ENCODE results near the gene CCZ1.
"Not testable (repeated sequence)": the region's sequence is repeated elsewhere in the genome, so short reads cannot be mapped to it uniquely, and the experiment has no call there.

CCZ1 gene

GRCh38 chr7:5898480-5899224, at the start of gene CCZ1:
TSS of gene CCZ1 (plus strand) at chr7:5898733. CDS start at chr7:5898800, 67 bp downstream.
- DNase-seq, result peak; percentile 74 to 79

DNA sequence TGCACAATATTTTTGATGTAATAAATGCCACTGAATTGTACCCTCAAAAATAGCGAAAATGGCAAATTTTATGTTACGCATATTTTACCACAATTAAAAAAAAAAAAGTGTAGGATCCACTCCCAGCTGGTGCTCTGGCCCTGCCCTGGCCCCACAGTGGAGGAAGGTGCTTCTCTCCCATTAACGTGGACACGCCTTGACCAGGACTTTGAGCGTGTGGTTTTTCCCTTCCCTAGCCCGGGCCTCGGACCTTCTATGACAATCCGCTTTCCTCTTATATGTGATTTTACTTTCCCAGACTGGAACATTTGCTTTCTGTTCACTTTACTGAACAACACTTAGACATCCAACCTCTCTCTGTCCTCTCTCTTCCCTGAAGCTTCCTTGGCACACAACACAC, 47.6 kb upstream of the CCZ1 start:
- DNase-seq, result no peak

GRCh38 chr7:5854738-5855137, 43.8 kb upstream of the CCZ1 start:
- DNase-seq, result no peak

DNA sequence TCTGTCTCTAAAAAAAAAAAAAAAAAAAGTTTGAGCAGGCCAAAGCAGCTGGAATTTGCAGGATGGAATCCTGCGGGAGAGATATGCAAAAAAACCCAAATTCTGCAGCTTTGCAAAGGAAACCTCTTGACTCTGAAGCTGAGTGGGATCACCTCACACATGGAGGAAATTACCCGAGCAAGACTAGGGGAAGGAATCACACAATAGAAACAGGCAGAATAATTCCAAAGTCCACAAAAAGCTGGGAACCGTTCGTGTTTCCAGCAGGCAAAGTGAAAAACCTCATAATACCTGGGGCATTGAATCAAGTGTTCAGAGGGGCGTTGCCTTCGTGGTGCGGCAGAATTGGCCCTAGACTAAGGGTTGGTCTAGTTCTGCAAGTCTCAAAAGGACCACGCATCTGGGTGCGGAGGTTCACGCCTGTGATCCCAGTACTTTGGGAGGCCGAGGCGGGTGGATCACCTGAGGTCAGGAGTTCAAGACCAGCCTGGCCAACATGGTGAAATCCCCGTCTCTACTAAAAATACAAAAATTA, 41.4 kb upstream of the CCZ1 start:
- not testable (repeated sequence) for DNase-seq

- DNase-seq, result peak; percentile 54 to 82
Measured at GRCh38 chr7:5858494-5858893, 40.0 kb upstream of the CCZ1 start.

DNA sequence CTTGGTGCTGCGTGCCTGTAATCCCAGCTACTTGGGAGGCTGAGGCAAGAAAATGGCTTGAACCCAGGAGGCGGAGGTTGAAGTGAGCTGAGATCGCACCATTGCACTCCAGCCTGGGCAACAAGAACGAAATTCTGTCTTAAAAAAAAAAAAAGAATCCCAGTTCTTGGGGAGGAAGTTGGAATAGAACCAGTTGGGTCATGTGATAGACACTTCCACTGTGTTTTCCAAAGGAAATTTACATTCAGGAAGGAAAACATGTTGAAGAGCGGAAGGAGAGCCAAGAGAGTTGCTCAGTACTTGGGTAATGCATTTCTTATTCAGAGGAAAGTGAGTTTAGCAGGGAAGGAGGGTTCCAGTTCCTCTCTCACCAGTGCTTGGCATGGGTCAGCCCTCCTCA, 37.3 kb upstream of the CCZ1 start:
- not testable (repeated sequence) for DNase-seq

GRCh38 chr7:5862753-5863366, 35.7 kb upstream of the CCZ1 start:
- DNase-seq, result not testable (repeated sequence)

DNA sequence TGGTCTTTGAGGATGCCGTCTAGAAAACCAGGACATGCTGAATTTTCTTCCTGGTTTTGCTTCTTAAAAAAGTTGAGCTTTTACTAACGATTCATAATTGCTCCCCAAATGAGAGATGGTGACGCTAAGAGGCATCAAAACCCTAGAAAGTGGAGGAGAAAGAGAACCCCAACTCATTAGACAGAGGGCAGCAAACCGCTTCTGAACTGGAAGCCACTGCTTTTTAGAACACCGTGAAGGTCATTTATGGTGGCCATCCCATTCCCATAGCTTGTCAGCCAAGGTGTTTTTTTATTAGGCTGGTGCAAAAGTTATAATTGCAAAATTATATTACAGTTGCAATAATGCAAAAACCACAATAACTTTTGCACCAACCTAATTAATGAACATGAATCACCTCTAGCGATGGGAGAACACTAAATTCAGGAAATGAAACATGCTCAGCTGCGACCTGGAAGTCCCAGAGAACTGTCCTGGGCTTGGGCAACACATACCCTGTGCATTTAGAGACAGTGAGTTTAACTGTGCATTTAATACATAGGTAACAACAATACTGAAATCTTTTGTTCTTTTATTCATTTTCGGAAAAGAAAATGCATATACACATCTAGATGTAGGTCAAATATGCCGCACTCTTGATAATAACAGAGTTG, 33.1 kb upstream of the CCZ1 start:
- not testable (repeated sequence) for DNase-seq

DNA sequence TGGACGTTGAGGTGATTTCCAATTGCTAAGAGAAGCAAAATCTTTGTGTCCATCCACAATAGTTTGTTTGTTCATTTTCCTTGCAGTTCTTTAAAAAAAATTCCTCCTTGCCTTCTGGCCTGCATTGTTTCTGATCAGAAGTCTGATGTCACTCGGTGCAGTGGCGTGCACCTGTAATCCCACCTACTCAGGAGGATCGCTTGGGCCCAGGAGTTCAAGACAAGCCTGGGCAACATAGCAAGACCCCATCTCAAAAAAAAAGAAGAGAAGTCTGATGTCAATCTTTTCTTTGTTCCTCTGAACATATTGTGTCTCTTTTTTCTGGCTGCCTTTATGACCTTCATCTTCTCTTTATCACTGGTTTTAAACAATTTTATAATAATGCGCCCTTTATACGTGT, 31.5 kb upstream of the CCZ1 start:
- no peak for DNase-seq

DNA sequence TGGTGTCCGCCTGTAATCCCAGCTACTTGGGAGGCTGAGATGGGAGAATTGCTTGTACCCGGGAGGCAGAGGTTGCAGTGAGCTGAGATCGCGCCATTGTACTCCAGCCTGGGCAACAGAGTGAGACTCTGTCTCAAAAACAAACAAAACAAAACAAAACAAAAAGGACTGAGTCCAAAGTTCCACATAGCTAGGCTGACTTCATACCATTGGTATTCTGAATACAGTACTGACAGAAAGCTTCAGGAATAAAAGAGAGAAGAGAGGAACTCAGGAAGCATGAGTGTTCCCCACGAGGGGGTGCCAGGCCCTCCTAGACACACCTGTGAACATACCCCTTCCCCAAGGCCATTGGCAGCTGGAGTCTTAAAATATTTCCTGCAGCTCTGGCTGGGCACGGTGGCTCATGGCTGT, 29.6 kb upstream of the CCZ1 start:
- not testable (repeated sequence) for DNase-seq

GRCh38 chr7:5869691-5870090, 28.8 kb upstream of the CCZ1 start:
- DNase-seq, result no peak

GRCh38 chr7:5870311-5870710, 28.2 kb upstream of the CCZ1 start:
- DNase-seq, result no peak

- DNase-seq, result no peak
Measured at GRCh38 chr7:5872326-5872725, 26.2 kb upstream of the CCZ1 start.

GRCh38 chr7:5879591-5879990, 18.9 kb upstream of the CCZ1 start:
- DNase-seq, result not testable (repeated sequence)

- not testable (repeated sequence) for DNase-seq
Measured at GRCh38 chr7:5880106-5880505, 18.4 kb upstream of the CCZ1 start.

DNA sequence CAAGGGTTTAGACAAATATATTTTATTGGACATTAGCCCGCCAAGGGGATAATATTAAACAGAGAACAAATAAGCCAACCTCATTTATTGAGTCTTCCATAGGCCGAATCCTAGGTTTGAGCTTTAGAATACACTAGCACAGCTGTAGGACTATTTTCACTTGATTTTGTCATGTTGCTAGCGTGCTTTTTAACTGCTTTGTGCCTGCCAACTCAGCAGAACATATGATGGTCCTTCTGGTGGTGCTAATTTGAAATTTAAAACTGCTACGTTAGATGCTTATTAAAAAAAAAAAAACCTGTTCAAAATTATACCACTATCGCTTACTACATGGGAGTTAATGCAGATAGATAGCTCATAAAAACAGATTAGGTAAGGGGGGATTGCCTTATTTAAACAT, 14.1 kb upstream of the CCZ1 start:
- DNase-seq, result not testable (repeated sequence)

- not testable (repeated sequence) for DNase-seq
Measured at GRCh38 chr7:5888021-5888420, 10.5 kb upstream of the CCZ1 start.

- DNase-seq, result not testable (repeated sequence)
Measured at GRCh38 chr7:5890244-5890643, 8.3 kb upstream of the CCZ1 start.

GRCh38 chr7:5892498-5892897, 6.0 kb upstream of the CCZ1 start:
- DNase-seq, result no peak

DNA sequence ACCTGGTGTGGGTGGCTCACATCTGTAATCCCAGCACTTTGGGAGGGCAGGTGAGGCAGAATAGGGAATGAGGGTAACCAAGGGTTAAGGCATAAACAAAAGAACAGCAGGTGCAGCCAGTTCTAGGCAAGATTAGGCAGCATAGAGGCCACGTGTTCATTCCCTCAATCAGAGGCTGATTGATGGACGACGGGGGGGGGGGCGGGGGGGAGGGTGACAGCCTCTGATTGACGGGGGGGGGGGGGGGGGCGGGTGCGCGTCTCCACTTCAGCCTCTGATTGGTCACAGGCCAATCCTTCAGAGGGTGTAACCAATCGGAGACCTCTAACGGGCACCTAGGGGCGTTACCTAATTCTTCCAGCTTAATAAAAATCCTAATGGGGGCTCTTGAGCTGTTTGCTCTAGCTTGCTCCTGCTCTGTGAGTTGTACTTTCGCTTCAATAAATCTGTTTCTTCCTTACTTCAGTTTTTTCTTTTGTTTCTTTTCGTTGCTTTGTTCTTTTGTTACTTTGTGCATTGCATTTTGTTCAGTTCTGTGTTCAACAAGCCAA, 1.1 kb upstream of the CCZ1 start:
- not testable (repeated sequence) for DNase-seq

DNA sequence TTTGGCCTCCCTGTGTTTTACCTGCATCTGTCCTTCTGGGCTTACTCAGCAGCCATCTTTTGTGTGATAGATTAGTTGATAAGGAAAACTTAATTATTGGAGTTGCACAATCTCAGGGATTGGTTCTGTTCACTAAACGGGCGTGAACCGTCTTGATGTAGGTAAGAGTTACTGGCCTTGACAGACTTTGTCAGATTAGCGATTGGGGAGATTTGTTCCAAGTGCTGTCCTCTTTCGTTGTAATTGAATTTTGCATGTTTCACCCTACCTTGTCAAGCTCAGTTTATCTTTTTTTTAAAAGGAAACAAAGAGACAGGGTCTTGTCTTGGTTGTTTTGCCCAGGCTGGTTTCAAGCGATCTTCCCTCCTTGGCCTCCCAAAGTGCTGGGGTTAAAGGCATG, 4.5 kb downstream of the CCZ1 start:
- not testable (repeated sequence) for DNase-seq

- DNase-seq, result not testable (repeated sequence)
Measured at GRCh38 chr7:5904726-5905125, 6.2 kb downstream of the CCZ1 start.

GRCh38 chr7:5908835-5909234, 10.3 kb downstream of the CCZ1 start:
- not testable (repeated sequence) for DNase-seq

All from CD4-positive, alpha-beta T cell treated with Interferon alpha-2 for 1 hour (primary cell).